Chondrocyte (in vitro differentiated cells): ENCODE data around the gene DBF4B. TPM values are rescaled to one million over a fixed set of nuclear protein-coding genes. Genes with fewer than 3 reads are reported as not detected.
"Not testable (repeated sequence)": the region's sequence is repeated elsewhere in the genome, so short reads cannot be mapped to it uniquely, and the experiment has no call there.

Source experiments
- DNase-seq: peaks from one replicate; pipeline ENCODE4 v3.0.0; 2021; ENCODE audit warnings: mixed read lengths, low spot score
- H3K27ac Mint-ChIP-seq: one replicate; pipeline ENCODE4 v1.8.0; 2021; ENCODE audit warnings: mild to moderate bottlenecking, moderate library complexity, mixed read lengths; ENCODE audit not compliant: unreplicated experiment
- H3K27me3 Mint-ChIP-seq: 2 replicates; pipeline ENCODE4 v1.8.0; 2021; ENCODE audit warnings: low read depth, mixed read lengths
- H3K36me3 Mint-ChIP-seq: 2 replicates; pipeline ENCODE4 v1.8.0; 2021; ENCODE audit warnings: low read depth, mixed read lengths
- H3K4me1 Mint-ChIP-seq: 2 replicates; pipeline ENCODE4 v1.8.0; 2021; ENCODE audit warnings: low read depth, mild to moderate bottlenecking, mixed read lengths
- H3K4me3 Mint-ChIP-seq: one replicate; pipeline ENCODE4 v1.8.0; 2021; ENCODE audit warnings: mild to moderate bottlenecking, moderate library complexity, mixed read lengths; ENCODE audit not compliant: unreplicated experiment
- H3K9me3 Mint-ChIP-seq: 2 replicates; pipeline ENCODE4 v1.8.0; 2021; ENCODE audit warnings: low read depth, mixed read lengths
- total RNA-seq: library from RNA; stranded (reverse); gene quantifications from 3 replicates; pipeline ENCODE4 v1.2.1, GENCODE V29; 2021
- TF ChIP-seq, protein P1 (sequence below): fragments of 200-600 bp; sonication (generic); IDR thresholded peaks from 2 replicates; pipeline ENCODE4 v1.5.0; 2021; ENCODE audit warnings: antibody characterized with exemption, mild to moderate bottlenecking, moderate library complexity

The DBF4B gene
- total RNA-seq, 1 donor from 2014 or later = 5.5 TPM

GRCh38 chr17:44672479-44673093 is 35.9 kb upstream of the DBF4B start:
- H3K9me3 Mint-ChIP-seq = no peaks in the 10 kb centered on the region
- no peaks in the 10 kb centered on the region for H3K27me3 Mint-ChIP-seq

GRCh38 chr17:44673893-44674292 is 34.6 kb upstream of the DBF4B start:
- DNase-seq = no peak

More at GRCh38 chr17:44672479-44673093, 35.9 kb upstream of the DBF4B start:
- H3K4me1 Mint-ChIP-seq = peaks cover 15% of the 10 kb centered on the region
- no peaks in the 10 kb centered on the region for H3K36me3 Mint-ChIP-seq
- H3K27ac Mint-ChIP-seq = peak overlapping the region; percentile 71
- TF ChIP-seq, protein P1, sequence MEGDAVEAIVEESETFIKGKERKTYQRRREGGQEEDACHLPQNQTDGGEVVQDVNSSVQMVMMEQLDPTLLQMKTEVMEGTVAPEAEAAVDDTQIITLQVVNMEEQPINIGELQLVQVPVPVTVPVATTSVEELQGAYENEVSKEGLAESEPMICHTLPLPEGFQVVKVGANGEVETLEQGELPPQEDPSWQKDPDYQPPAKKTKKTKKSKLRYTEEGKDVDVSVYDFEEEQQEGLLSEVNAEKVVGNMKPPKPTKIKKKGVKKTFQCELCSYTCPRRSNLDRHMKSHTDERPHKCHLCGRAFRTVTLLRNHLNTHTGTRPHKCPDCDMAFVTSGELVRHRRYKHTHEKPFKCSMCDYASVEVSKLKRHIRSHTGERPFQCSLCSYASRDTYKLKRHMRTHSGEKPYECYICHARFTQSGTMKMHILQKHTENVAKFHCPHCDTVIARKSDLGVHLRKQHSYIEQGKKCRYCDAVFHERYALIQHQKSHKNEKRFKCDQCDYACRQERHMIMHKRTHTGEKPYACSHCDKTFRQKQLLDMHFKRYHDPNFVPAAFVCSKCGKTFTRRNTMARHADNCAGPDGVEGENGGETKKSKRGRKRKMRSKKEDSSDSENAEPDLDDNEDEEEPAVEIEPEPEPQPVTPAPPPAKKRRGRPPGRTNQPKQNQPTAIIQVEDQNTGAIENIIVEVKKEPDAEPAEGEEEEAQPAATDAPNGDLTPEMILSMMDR = peak; percentile 85
- DNase-seq = no peak
- no peak overlapping the region for H3K4me3 Mint-ChIP-seq

GRCh38 chr17:44677136-44677535 is 31.3 kb upstream of the DBF4B start:
- TF ChIP-seq, protein P1 = no peak
- peaks cover 23% of the 10 kb centered on the region for H3K4me1 Mint-ChIP-seq
- H3K27ac Mint-ChIP-seq = peak overlapping the region; percentile 78
- H3K9me3 Mint-ChIP-seq = no peaks in the 10 kb centered on the region
- no peak overlapping the region for H3K4me3 Mint-ChIP-seq
- H3K36me3 Mint-ChIP-seq = peaks cover 12% of the 10 kb centered on the region
- no peaks in the 10 kb centered on the region for H3K27me3 Mint-ChIP-seq
- no peak for DNase-seq

More at GRCh38 chr17:44673893-44674292, 34.6 kb upstream of the DBF4B start:
- Mint-ChIP-seq H3K36me3 (peaks cover 2% of the 10 kb centered on the region), H3K4me1 (peaks cover 23% of the 10 kb centered on the region), H3K27ac (no peak overlapping the region), H3K4me3 (no peak overlapping the region), H3K27me3 (no peaks in the 10 kb centered on the region), H3K9me3 (no peaks in the 10 kb centered on the region)
- TF ChIP-seq, protein P1 = no peak

DNA sequence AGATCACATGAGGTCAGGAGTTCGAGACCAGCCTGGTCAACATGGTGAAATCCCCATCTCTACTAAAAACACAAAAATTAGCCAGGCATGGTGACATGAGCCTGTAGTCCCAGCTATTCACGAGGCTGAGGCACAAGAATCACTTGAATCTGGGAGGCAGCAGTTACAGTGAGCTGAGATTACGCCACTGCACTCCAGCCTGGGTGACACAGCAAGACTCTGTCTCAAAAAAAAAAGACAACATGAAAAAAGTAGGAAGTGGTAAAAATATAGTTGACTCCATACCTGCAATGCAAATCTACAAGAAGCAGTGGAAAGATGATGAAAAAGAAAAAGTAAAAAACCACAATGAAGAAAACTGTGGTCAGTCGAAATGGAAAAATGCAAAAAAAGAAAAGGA is 25.2 kb upstream of the DBF4B start:
- H3K27me3 Mint-ChIP-seq, DNase-seq, H3K4me3 Mint-ChIP-seq, H3K4me1 Mint-ChIP-seq, H3K9me3 Mint-ChIP-seq, H3K27ac Mint-ChIP-seq: not testable (repeated sequence)
- H3K36me3 Mint-ChIP-seq = peaks cover 14% of the 10 kb centered on the region

DNA sequence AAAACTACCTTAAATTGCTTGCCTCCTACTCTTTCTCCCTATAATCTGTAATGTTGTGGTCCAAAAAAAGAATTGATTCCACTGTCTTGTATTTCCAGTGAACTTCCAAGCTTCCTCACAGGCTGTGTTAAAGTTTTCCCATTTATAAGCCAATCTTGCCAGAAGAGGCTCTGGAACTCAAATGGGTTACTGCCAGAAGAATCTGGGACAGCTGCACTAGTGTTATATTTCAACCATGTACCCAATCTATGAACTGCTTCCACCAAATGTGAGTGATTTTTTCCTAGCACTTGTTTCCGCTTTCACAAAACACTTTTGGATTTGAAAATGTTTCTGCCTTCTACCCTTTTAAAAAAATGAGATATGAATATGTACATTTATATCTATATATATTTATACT is 20.7 kb upstream of the DBF4B start:
- Mint-ChIP-seq H3K4me1 (peaks cover 21% of the 10 kb centered on the region), H3K36me3 (peaks cover 4% of the 10 kb centered on the region), H3K4me3 (no peak overlapping the region), H3K27ac (no peak overlapping the region), H3K27me3 (no peaks in the 10 kb centered on the region), H3K9me3 (no peaks in the 10 kb centered on the region)
- TF ChIP-seq, protein P1 = no peak
- no peak for DNase-seq

GRCh38 chr17:44688200-44688599 is 20.3 kb upstream of the DBF4B start:
- H3K4me3 Mint-ChIP-seq = peak overlapping the region; percentile 97

More at GRCh38 chr17:44688200-44688599, 20.3 kb upstream of the DBF4B start:
- Mint-ChIP-seq H3K36me3 (peaks cover 4% of the 10 kb centered on the region), H3K9me3 (no peaks in the 10 kb centered on the region), H3K27ac (no peak overlapping the region), H3K4me1 (peaks cover 21% of the 10 kb centered on the region), H3K27me3 (no peaks in the 10 kb centered on the region)
- TF ChIP-seq, protein P1 = no peak
- DNase-seq = no peak
